NCI-H524 treated with DMSO at 0.1 percent for 48 hours (cell line): ENCODE results near the gene MYLK.

Experiments
- DNase-seq: peaks from one replicate; lab custom pipeline; 2025; lab: John Stamatoyannopoulos, UW

MYLK gene

GRCh38 chr3:123668906-123669305 is 215.2 kb downstream of the MYLK start:
- no peak for DNase-seq

GRCh38 chr3:123667784-123668183 is 216.3 kb downstream of the MYLK start:
- DNase-seq: no peak

DNA sequence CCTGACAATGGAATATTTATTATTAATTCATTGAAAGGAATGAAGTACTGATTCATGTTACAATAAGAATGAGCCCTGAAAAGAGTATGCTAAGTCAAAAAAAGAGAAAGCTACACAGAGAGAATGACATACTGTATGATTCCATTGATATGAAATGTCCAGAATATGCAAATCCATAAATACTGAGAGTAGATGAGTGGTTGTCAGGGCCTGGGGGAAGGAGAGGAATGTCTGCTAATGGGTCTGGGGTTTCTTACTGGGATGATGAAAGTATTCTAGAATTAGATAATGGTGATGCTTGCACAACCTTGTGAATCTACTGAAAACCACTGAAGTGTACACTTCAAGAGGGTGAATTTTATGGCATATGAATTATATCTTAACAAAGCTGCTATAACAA is 219.4 kb downstream of the MYLK start:
- no peak for DNase-seq

GRCh38 chr3:123663977-123664376 is 220.2 kb downstream of the MYLK start:
- no peak for DNase-seq

- DNase-seq: no peak
Observed at GRCh38 chr3:123661973-123662372, 222.2 kb downstream of the MYLK start.

- DNase-seq: no peak
Observed at GRCh38 chr3:123660900-123661299, 223.2 kb downstream of the MYLK start.

DNA sequence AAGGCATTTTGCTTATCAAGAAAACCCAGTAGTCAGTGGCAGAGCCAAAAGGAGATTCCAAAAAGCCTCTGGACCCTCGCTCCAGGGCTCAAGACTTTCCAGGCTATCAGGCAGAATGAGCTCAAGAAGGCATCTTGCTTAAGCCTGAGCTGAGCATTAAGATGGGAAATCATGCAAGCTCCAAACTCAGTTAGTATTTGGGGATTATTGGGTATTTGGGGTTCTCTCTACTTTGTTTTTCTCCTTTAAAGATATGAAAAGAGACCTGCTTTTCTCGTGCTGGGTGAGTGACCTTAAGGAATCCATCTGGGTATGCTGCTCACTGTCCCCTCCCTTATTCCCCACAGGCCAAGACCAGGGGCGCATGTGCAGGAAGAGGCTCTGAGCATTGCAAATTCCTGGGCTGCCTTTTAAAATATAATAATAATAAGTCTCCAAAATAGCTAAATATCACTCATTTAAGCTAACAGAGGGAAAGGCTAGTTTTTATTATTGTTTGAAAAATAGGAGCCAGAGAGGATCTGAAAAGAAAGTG is 223.9 kb downstream of the MYLK start:
- no peak for DNase-seq

DNA sequence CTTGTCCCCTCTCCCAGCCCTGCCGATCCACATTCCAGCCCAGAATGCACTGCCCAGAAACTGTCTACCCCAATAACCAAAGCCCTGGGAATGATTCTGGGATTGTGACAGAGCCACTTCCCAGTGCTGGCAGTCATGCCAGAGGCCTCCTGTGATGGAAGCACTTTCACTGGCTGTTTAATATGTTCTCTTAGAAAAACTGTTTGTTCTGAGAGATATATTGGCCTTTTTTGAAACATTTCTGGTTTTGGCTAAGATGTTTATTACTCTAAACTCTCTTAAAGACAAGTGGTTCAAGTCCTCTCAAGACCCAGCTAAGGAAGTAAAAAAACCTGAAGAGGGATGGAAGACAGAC is 225.3 kb downstream of the MYLK start:
- no peak for DNase-seq

- DNase-seq: no peak
Observed at GRCh38 chr3:123658118-123658851, 225.8 kb downstream of the MYLK start.

DNA sequence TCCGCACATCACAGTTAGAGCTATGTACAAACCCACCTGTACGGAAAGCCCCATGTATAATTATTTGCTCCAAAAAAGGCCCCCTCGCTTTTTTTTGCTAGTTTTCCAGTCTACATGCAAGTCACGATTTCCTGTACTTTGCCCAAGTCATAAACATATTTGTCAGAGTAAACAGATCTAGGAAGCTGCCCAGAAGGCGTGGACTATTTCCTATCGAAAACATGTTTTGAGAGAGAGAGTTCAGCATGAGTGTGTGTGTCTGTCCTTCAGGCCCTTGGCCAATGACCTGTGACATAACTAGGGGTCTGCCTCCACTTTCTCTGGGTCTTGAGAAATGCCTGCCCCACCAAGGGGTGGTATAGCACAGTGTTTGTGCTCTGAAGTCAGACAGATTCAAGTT is 226.6 kb downstream of the MYLK start:
- no peak for DNase-seq

DNA sequence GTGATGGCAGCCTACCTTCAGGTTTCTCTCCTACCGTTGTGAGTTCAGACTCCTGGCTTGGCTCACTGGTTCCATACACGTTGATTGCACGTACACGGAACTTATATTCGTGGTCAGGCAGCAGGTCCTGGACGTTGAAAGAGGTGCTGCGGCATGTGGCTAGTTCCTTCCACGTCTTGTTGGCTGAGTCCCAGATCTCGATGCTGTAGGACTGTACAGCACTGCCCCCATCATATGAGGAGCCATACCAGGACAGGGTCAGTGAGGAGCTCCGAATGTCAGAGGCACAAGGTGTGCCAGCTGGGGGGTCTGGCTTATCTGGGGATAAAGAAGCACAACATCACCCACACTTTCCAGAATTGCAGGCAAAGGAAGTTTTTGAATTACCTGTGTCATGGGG is 227.0 kb downstream of the MYLK start:
- no peak for DNase-seq

- DNase-seq: no peak
Observed at GRCh38 chr3:123656691-123657090, 227.4 kb downstream of the MYLK start.

DNA sequence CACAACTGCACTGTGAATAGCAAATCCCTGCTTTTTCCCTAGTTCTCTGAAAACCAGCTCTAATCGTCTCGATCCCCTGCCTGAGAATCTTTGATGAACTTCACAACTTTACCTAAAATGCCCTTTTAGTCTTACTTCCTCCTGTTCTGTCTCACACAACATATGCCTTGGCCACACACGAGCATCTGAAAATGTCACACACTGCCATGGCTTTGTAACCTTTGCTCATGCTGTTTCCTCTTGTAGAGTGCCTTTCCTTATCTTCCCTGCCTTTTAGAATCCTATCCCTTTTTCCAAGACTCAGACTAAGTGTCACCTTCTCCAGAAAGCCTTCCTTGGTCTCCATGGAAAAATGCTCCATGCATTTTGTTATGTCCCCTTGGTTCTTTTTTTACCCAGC is 227.9 kb downstream of the MYLK start:
- no peak for DNase-seq

GRCh38 chr3:123655400-123655799 is 228.7 kb downstream of the MYLK start:
- DNase-seq: no peak

- peak; percentile 75 for DNase-seq
Observed at GRCh38 chr3:123653221-123653682, 230.9 kb downstream of the MYLK start.

DNA sequence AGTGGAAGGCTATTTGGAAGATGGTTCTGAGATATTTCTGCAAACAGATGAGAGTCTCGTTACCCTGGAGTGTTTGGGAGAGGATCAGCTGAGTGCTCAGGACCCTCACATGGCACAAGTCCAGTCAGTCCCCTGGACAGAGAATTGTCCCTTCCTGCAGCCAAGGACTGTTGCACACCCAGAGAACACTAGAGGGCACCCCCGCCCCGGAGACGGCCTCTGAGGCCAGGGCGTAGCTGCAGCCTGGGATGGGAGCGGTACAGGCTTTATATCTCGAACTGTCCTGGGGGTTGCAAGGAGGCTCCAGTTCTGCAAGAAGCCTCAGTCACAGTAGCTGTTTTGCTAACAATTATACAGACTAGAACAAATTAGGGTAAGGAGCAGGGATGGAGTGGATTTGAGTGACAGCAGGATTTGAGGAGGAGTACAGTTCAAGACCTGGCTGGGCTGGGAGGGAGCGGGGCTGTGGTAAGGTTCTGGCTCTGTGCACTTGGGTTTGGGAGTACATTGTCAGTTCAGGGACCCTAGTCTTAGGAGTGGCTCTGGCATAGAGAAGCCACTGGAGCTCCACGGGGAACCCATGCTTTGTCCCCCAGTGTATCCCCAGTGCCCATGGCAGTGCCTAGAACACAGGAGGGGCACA is 231.7 kb downstream of the MYLK start:
- peak; percentile 40 for DNase-seq

- DNase-seq: no peak
Observed at GRCh38 chr3:123651449-123652341, 232.4 kb downstream of the MYLK start.

DNA sequence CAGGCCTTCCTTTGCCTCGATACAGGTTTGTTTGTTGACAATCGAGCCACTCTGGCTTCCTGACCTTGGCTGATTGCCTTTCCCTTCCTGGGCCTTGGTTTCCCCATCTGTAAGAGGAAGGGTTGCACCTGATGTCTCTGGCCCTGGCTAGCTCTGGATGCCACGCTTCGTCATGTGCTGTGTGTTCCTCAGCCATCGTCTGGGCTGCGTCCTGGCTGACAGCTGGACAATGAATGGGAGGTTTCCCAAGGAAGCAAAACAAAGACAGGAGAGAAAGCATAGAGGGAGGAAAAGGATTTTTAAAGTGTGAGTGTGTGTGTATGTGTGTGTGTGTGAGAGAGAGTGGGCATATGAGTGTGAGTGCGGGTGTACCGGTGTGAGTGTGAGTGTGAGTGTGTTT is 234.0 kb downstream of the MYLK start:
- no peak for DNase-seq

- no peak for DNase-seq
Observed at GRCh38 chr3:123648696-123649405, 235.3 kb downstream of the MYLK start.

DNA sequence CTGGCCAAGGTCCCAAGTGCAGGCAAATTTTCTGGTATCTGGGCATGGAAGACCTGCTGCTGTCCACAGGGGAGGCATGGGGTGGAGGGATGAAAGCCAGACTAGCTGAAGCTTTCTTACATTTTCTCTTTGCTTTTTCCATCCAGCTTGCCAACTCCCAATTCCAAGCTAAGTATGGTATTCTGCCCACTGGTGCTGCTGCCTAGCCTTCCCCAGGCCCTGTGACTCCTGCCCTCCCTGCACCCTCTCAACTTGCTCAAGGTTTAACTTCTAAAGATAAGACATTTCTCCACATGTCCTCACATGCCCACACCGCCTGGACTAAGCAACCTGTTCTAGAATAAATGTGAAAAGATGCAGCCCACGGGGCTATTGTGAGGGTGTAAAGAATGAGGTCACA is 239.8 kb downstream of the MYLK start:
- no peak for DNase-seq

- no peak for DNase-seq
Observed at GRCh38 chr3:123642957-123643330, 241.2 kb downstream of the MYLK start.
